ENCODE data around the gene TPPP2. TPM values are rescaled to one million over a fixed set of nuclear protein-coding genes. Genes with fewer than 3 reads are reported as not detected.

The TPPP2 gene
- total RNA-seq: not detected in 2 replicates

GRCh38 chr14:21029917-21030316 lies at the start of gene TPPP2:
Gene TPPP2, plus strand, starts transcription at chr14:21030217. Its CDS starts 365 bp downstream, at chr14:21030582.

GRCh38 chr14:20989787-20990600 lies 40.0 kb upstream of the TPPP2 start, which contains the start of gene METTL17:
Gene METTL17, plus strand, starts transcription at chr14:20989980. Its CDS starts 23 bp downstream, at chr14:20990003.

GRCh38 chr14:20998674-20999366 lies 31.2 kb upstream of the TPPP2 start, which contains the start of gene SLC39A2:
Gene SLC39A2, plus strand, starts transcription at chr14:20999293. Its CDS starts 154 bp downstream, at chr14:20999447.

GRCh38 chr14:21024585-21025370 lies 5.2 kb upstream of the TPPP2 start, which contains the start of gene NDRG2:
Gene NDRG2, minus strand, starts transcription at chr14:21025061. Its CDS starts 1,746 bp downstream, at chr14:21023315.

GRCh38 chr14:21034707-21035106 lies 4.7 kb downstream of the TPPP2 start, which contains the start of gene RNASE13:
Gene RNASE13, minus strand, starts transcription at chr14:21034807. Its CDS starts 519 bp downstream, at chr14:21034288.

GRCh38 chr14:21041676-21042433 lies 11.8 kb downstream of the TPPP2 start, which contains the start of gene RNASE7:
Gene RNASE7, plus strand, starts transcription at chr14:21042362. Its CDS starts 631 bp downstream, at chr14:21042993.

GRCh38 chr14:21057803-21058675 lies 28.0 kb downstream of the TPPP2 start, which contains the start of gene RNASE8:
Gene RNASE8, plus strand, starts transcription at chr14:21057822. Its CDS starts 71 bp downstream, at chr14:21057893.

GRCh38 chr14:21070083-21070609 lies 40.1 kb downstream of the TPPP2 start, which contains the start of gene ARHGEF40:
Gene ARHGEF40, plus strand, starts transcription at chr14:21070304. Its CDS starts 93 bp downstream, at chr14:21070397.

Other genes with a start within 250 kb of the TPPP2 start
- gene RNASE6, start 248.9 kb upstream of the TPPP2 start, total RNA-seq: 0.13 TPM in 1 of 2 replicates, not detected in the other
- 38.3 and 105 TPM in 2 replicates for gene RNASE1, start 227.4 kb upstream of the TPPP2 start, total RNA-seq
- gene RNASE3, start 138.8 kb upstream of the TPPP2 start, total RNA-seq: not detected in 2 replicates
- not detected in 2 replicates for gene RNASE2, start 74.7 kb upstream of the TPPP2 start, total RNA-seq
- 38.3 and 50.9 TPM in 2 replicates for gene METTL17, start 40.2 kb upstream of the TPPP2 start, total RNA-seq
- gene SLC39A2, start 30.9 kb upstream of the TPPP2 start, total RNA-seq: not detected in 2 replicates
- gene NDRG2, start 5.2 kb upstream of the TPPP2 start, total RNA-seq: 0.22 TPM in 1 of 2 replicates, not detected in the other
- gene RNASE13, start 4.6 kb downstream of the TPPP2 start, total RNA-seq: not detected in 2 replicates
- gene RNASE7, start 12.1 kb downstream of the TPPP2 start, total RNA-seq: not detected in 2 replicates
- gene RNASE8, start 27.6 kb downstream of the TPPP2 start, total RNA-seq: not detected in 2 replicates
- 2.7 and 3.9 TPM in 2 replicates for gene ARHGEF40, start 40.1 kb downstream of the TPPP2 start, total RNA-seq
- gene ZNF219, start 68.4 kb downstream of the TPPP2 start, total RNA-seq: 5.2 and 7.2 TPM in 2 replicates
- gene TMEM253, start 70.8 kb downstream of the TPPP2 start, total RNA-seq: not detected in 2 replicates
- not detected in 2 replicates for gene OR5AU1, start 125.8 kb downstream of the TPPP2 start, total RNA-seq
- 884 and 933 TPM in 2 replicates for gene HNRNPC, start 239.2 kb downstream of the TPPP2 start, total RNA-seq
- not detected in 2 replicates for gene RPGRIP1, start 249.9 kb downstream of the TPPP2 start, total RNA-seq

All from thoracic aorta endothelial cell (primary cell).